ENCODE measurements around the gene BICD1. TPM values are rescaled to one million over a fixed set of nuclear protein-coding genes. Genes with fewer than 3 reads are reported as not detected.
"Not testable (repeated sequence)": the region's sequence is repeated elsewhere in the genome, so short reads cannot be mapped to it uniquely, and the experiment has no call there.

The BICD1 gene
- 10 to 100 TPM in 8 of 12 donors, 1 to 10 TPM in 3, not detected in 1; 9.5 to 13.5 (median 11.8) TPM for polyA plus RNA-seq (ENCODE audit: insufficient read length in 12 of 12)
- long read RNA-seq, donor 1, partial matches to known transcripts: 0 of 6 reads
- long read RNA-seq, donor 1, other reads (novel, unspliced or antisense): 0 of 6 reads
- long read RNA-seq, donor 2: 0 reads
- long read RNA-seq, donor 3, partial matches to known transcripts: 0 of 4 reads
- long read RNA-seq, donor 3, other reads (novel, unspliced or antisense): 0 of 4 reads
- long read RNA-seq, donor 4, full-length matches to known transcripts: 1 of 1 reads
- long read RNA-seq, donor 4, partial matches to known transcripts: 0 of 1 reads
- long read RNA-seq, donor 4, other reads (novel, unspliced or antisense): 0 of 1 reads
- long read RNA-seq, donor 5: 0 reads
- long read RNA-seq, donor 6, partial matches to known transcripts: 0 of 2 reads
- long read RNA-seq, donor 6, other reads (novel, unspliced or antisense): 0 of 2 reads
- long read RNA-seq, donor 7, partial matches to known transcripts: 0 of 2 reads
- long read RNA-seq, donor 7, other reads (novel, unspliced or antisense): 0 of 2 reads
- long read RNA-seq, donor 8, partial matches to known transcripts: 0 of 3 reads
- long read RNA-seq, donor 8, other reads (novel, unspliced or antisense): 0 of 3 reads
- long read RNA-seq, donor 9, partial matches to known transcripts: 0 of 1 reads
- long read RNA-seq, donor 9, other reads (novel, unspliced or antisense): 0 of 1 reads
- long read RNA-seq, donor 10, partial matches to known transcripts: 0 of 1 reads
- long read RNA-seq, donor 10, other reads (novel, unspliced or antisense): 0 of 1 reads
- long read RNA-seq, donor 11: 0 reads

DNA sequence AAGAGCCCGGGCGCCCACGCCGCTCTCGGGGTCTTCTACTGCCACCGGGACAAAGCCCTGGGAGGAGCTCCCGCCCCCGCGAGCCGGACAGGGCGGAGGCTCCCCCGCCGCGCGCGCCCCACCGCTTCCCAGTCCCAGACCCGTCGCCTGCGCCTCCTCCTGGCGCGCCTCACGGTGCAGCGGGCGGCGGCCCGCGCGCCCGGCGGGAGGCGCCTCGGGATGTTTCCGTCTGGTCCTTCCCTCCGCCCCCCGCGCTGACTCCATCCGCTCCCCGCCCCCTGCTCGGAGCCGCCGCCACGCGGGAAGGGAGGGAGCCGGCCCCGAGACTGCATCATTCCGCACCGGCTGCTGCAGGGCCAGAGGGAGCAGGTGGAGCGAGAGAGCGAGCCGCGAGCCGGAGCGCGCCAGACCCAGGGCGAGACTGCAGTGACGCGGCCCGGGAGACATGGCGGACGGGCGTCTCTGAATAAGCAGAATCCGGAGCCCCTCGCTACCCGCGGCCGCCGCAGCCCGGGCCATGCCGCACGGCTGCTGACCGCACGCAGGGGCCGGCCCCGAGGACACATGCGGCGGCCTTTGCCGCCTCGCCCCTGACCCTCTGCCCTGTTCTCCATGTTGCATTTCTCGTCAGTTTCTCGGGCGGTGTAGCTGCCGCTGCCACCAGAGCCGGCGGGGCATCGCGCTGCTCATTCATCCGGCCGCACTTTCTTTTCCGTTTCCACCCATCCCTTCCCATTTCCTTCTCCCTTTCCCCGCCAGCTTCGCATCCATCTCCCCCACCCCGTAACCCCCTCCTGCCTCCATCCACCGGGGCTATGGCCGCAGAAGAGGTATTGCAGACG lies at the start of gene BICD1:
Gene BICD1 (plus strand): TSS at position 331 of the 842 bp plus-strand sequence. CDS start 485 bp downstream, at position 816.
- peak; percentile 89 for DNase-seq

DNA sequence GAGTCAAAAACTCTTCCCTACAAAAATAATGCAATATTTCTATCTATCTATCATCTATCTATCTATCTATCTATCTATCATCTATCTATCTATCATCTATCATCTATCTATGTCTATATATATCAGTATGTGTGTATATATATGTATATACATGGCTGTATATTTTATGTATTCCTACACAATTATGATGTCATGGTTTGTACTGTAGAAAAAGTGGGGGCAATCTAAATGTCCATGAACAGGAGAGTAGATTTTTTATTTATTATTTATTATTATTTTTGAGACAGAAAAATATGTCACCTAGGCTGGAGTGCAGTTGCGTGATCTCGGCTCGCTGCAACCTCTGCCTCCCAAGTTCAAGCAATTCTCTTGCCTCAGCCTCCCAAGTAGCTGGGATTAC lies 45.6 kb upstream of the BICD1 start:
- no peak for DNase-seq

DNA sequence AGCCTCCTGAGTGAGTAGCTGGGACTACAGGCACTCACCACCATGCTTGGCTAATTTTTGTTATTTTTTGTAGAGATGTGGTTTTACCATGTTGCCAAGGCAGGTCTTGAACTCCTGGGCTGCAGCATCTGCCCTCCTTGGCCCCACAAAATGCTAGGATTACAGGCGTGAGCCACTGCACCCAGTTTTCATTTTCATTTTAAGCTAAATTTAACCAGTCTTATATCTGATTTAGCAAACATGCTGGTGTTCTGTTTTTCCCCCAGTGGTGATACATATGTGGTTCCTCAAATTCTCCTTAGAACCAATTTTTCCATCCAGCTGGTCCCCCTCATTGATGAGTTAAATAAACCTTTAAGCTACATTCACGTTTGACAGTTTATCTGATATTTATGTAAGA lies 43.8 kb upstream of the BICD1 start:
- DNase-seq: no peak

DNA sequence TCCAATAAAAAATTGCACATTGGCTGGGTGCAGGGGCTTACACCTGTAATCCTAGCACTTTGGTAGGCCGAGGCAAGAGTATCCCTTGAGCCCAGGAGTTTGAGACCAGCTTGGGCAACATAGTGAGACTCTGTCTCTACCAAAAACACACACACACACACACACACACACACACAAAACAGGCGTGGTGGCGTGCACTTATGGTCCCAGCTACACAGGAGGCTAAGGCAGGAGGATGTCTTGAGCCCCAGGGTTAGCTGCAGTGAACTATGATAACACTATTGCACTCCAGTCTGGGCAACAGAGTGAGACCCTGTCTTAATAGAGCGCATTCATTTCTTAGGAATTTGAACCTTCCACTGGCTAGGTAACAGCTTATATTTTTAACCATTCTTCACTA lies 42.9 kb upstream of the BICD1 start:
- no peak for DNase-seq

DNA sequence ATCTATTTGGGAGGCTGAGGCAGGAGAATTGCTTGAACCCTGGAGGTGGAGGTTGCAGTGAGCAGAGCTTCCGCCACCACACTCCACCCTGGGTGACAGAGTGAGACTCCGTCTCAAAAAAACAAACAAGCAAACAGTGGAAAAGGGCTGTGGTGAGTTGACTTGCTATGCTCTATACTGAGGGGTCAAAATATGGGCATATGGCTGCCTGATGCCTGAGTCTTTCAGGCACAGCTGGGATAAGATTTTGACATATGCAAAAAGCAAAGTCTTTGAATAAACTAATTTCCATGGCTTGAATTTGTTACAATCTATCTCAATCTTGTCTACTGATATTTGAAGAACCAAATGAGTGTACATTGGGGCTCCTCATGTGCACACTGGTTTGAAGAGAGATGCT lies 40.4 kb upstream of the BICD1 start:
- DNase-seq: no peak

DNA sequence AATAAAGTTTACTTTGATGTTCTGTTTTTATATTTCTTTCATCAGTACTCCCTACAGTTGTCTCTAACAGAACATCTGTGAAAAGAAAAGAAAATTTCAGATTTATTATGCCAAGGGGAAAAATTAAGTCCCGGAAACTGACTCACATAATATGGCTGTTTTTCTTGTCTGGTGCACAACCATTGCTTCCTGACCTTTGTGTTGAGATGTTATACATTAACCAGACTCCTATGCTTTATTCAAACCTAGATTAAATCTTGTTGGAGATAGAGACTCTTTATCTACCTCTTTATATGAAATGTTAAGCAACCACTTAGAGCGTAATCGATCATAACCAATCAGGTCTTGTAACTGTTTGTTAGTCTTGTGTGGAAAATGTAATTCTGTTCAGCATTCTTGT lies 37.6 kb upstream of the BICD1 start:
- DNase-seq: no peak

DNA sequence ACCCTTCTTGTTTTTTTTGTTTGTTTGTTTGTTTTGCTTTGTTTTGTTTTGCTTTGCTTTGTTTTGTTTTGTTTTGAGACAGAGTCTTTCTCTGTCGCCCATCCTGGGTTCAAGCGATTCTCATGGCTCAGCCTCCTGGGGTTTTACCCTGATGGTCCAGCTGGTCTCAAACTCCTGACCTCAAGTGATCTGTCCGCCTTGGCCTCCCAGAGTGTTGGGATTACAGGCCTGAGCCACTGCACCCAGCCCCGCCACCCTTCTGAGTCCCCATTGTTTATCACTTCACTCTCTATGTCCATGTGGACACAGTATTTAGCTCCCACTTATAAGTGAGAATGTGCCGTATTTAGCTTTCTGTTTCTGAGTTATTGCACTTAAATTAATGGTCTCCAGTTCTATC lies 36.9 kb upstream of the BICD1 start:
- no peak for DNase-seq

DNA sequence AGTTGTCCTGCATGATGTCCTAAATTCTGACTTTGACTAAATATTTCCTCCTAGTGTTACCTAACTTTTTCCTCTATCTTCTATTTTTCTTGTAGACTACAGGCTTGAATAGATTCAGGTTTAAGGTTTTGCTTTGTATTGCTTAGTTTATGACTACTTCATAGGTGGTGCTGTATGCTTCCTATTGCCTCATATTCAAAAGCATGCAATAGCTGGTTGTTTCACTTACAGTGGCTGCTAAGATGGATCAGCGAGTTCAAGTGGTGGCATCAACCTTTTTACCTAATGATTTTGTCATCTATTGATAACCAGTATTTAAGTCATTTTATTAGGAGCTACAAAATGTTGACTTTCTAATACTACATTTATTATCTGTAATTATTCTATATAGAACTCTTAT lies 36.3 kb upstream of the BICD1 start:
- DNase-seq: no peak

DNA sequence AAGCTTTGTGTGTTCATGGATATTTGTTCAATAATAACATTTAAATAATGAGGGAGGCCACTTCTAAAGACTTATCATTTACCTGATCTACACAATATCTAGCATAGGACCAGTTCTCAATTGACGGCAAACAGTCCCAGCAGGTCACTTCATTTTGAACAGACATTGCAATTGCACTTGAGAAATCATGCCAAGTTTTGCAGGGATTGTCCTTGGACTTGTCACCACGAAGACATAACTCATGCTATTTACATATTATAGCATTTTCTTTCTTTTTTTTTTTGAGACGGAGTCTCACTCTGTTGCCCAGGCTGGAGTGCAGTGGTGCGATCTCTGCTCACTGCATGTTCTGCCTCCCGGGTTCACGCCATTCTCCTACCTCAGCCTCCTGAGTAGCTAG lies 34.5 kb upstream of the BICD1 start:
- no peak for DNase-seq

DNA sequence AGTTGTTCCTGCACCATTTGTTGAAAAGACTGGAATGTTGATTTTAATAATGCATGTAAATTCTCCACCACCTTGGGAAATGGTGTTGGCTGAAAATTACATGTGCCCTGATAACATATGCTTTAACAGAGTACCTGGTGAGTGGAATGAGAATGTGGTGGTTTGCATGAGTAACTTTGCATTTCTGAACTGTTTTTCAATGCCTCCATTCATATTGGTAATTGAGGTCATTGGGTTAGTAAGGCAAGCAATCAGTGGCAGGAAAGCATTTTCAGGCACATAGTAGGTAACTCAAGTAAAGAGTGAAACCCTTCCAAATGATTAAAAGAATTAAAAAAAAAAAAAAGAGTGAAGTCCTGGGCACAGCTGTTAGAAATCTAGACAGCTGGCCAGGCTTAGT lies 32.2 kb upstream of the BICD1 start:
- no peak for DNase-seq

DNA sequence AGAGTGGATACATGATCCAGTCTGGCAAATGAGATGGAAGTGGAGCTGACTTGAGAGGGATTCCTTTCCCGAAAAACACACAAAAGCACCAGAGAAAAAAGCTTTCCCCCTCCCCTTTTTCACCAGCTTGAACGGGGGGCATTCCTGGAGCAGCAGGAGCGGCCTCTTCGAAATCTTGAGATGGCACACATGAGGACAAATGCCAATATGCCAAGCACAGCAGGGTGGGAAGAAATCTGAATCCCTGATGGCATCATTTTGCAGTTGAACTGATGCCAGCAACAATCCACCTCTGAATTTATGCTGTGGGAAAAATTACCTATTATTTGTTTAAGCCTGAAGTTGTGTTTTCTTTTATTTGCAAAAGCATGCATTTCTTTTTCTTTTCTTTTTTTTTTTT lies 29.7 kb upstream of the BICD1 start:
- DNase-seq: no peak

DNA sequence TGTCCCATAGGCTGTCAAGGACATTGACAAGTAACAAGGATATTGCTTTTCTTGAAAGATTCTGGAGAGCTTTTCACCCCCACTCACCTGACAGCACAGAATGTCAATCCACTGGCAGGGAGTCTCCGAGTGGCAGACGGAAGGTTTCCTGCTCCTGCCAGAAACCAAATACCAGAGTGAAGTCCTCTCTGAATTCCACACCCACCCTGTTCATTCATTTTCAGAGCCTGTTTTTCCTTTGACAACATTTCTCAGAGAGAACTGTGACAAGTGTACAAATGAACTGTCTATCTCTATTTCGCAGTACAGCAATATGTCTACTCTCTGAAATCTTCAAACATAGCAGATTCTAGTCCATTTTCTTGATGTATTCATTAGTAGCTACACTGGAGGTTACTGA lies 26.2 kb upstream of the BICD1 start:
- no peak for DNase-seq

DNA sequence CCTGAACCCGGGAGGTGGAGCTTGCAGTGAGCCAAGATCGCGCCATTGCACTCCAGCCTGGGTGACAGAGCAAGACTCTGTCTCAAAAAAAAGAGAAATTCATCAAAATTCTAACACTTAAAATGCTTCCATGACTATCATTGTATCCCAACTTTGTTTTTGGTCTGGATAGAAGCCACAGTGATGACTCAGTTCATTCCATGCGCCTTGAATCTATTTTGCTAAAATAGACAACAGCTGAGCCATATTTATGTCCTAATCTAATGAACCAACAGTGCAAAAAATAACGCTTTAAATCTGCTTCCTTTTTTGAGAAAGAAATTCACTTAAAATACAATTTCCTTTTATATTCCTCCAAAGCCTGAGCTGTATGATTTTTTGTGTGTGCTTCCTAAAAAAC lies 23.2 kb upstream of the BICD1 start:
- peak; percentile 15 for DNase-seq

DNA sequence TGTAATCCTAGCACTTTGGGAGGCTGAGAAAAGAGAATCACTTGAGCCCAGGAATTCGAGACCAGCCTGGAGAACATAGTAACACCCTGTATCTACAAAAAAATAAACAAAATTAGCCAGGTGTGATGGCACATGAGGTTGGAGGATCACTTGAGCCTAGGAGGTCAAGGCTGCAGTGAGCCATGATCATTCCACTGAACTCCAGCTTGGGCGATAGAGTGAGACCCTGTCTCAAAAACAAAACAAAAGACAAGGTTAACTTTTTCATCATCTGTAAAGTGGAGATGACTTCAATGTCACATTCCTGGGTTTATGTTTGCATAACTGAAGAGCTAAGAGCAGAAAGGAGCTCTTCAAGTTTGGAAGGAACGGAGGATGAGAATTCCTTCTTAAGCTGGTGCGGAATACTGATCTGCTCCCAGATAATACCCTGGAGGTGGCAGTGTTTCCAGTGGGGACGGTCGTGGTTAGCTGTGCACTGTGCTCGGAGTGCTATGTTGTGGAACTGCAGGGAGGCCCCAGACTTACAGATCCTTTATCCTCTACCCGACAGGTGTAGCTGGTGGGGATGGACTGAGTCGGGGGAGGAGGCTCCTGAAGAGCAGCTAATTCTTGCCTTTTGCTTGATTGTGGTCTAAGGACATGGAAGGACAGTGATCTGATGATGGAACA lies 22.5 kb upstream of the BICD1 start:
- DNase-seq: no peak

DNA sequence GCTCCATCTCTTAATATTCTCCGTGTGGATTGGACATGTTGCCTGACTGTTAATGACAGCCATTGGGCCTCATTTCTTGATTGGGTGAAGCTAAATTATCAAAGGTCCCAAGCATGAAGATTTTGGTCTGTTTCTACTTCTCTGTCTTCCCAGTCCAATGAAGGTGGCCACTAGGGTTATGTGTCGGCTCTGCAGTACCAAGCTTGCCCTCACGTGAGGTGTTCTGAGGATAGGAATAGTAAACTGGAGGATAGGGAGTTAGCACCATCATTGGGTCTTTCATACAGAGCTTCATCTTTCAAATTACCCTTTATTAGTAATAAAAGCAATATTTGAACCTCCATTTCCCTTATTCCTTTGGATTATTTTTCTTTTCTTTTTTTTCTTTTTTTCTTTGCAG lies 21.9 kb upstream of the BICD1 start:
- DNase-seq: no peak

DNA sequence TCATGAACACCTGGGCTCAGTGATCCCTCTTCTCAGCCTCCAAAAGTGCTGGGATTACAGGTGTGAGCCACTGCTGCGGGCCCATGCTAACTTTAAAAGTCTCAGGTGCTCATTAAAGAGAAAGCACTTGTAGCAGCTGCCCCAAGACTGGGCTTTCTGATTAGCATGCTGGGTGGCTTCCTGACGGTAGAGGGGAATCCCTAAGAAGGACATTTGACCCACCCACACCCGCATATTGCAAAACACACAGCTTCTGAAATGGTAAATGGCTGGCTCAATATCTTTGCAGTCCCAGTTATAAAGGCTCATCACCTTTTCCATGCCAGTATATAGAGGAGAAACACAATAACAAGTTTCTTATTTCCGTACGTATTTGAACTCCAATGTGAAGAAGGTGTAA lies 19.3 kb upstream of the BICD1 start:
- DNase-seq: no peak

DNA sequence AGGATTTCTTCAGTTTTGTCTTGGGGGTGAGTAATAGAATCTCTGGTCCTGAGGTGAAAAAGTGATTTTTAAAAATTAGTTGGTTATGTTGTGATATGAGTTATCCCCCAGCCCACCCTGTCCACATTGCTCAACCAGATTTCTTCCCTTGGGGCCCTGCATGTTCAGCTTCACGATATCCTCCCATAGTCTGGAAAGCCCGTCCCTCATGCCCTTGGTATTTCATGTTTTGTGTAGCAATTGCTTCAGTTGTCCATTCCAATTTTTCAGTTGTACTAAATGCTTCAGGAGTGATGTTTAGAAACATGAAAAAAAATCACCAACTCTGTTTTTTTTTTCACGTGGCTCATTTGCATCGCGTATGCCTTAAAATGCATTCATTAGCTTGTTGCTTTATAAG lies 17.5 kb upstream of the BICD1 start:
- no peak for DNase-seq

DNA sequence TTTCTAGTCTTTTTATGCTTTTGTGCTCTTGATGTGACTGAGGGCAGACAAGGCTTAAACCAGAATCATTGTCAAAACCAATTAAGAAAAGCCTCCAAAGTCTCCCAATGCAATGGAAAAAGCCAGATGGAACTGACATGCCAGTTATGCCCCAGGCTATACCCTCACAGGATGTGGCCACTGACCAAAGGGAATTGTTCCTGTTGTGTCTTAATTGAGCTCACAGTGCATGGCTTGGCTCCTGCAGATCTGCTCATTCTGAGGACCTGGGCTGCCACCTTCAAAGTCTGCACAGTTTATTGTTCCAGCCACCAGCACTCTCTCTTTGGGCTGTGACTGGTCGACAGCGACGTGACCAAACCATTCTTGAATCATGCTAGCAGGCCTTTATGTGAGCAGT lies 17.1 kb upstream of the BICD1 start:
- DNase-seq: no peak

DNA sequence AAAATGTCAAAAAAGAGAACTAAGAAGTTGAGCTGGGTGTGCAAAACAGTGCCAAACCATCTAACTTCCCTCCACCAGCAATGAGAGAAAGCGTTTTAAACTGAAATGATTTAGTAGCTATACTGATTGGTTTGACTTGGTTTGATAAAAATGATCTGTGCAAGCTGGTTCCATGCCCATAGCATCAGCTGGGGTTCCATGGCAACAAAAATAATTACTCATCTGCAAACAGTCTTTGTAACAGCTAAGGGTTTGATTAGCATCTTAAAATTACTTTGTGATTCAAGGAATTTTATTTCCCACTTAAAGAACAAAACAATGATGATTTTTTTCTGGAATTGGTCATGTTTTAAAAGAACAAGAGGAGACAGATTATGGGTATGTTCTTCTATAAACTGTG lies 15.0 kb upstream of the BICD1 start:
- DNase-seq: no peak

DNA sequence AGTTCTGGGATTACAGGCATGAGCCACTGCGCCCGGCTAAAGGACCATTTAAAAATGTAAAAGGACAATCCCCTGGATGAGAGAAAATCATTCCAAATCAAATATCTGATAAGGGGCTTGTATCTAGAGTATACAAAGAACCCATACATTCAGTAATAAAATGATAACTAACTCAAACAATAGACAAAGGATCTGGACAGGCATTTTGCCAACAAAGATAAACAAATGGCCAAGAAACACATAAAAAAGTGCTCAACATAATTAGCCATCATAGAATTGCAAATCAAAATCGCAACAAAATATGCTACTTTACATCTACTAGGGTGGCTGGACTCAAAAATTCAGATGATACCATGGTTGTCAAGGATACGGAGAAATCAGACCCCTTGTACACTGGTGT lies 8.5 kb upstream of the BICD1 start:
- DNase-seq: no peak

DNA sequence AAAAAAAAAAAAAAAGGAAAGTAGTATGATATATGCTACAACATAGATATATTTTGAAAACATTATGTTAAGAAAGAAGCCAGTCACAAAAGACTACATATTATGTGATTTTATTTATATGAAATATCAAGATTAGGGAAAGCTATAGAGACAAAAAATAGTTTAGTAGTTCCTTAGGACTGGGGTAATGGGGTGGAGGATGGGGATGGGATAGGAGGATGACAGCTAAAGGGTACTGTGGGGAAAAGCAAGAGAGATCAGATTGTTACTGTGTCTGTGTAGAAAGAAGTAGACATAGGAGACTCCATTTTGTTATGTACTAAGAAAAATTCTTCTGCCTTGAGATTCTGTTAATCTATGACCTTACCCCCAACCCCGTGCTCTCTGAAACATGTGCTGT lies 7.4 kb upstream of the BICD1 start:
- not testable (repeated sequence) for DNase-seq

DNA sequence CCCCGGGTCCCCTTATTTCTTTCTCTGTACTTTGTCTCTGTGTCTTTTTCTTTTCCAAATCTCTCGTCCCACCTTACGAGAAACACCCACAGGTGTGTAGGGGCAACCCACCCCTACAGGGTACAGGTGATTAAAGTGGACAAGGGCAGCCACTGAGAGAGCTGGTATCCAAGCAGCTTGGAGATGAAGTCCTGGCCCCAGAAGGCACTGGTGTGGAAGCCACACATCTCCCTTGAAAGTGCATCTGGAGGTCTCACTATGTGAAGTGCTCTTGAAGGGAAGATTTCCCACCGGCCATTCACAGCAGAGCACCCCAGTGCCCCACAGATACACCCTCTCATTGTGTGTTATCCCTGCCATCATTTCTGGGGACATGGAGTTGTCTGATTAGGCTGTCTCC lies 6.3 kb upstream of the BICD1 start:
- DNase-seq: no peak
